Coronary artery (tissue), 2 donors: ENCODE measurements around the gene SMG6.

ENCODE experiments used
- DNase-seq: peaks from one replicate; pipeline ENCODE4 v3.0.0-alpha.2; 2017; ENCODE audit warnings: low spot score
- H3K27ac ChIP-seq, 2 donors: fragments of 200-600 bp; sonication (generic); one replicate each; pipeline ENCODE4 v1.5.1; 2016 to 2019
- H3K4me3 ChIP-seq: fragments of 200-600 bp; sonication (generic); 2 replicates; pipeline ENCODE4 v1.5.1; 2016; ENCODE audit warnings: mild to moderate bottlenecking, moderate library complexity
- TF ChIP-seq, protein P1 (sequence below): fragments of 200-600 bp; sonication (generic); IDR thresholded peaks from one replicate; pipeline ENCODE4 v1.5.1; 2019; ENCODE audit warnings: antibody characterized with exemption

SMG6 gene

GRCh38 chr17:2012499-2012898, 291.1 kb downstream of the SMG6 start:
- H3K27ac ChIP-seq = peak overlapping the region; percentile 78 to 83
- no peak for DNase-seq

DNA sequence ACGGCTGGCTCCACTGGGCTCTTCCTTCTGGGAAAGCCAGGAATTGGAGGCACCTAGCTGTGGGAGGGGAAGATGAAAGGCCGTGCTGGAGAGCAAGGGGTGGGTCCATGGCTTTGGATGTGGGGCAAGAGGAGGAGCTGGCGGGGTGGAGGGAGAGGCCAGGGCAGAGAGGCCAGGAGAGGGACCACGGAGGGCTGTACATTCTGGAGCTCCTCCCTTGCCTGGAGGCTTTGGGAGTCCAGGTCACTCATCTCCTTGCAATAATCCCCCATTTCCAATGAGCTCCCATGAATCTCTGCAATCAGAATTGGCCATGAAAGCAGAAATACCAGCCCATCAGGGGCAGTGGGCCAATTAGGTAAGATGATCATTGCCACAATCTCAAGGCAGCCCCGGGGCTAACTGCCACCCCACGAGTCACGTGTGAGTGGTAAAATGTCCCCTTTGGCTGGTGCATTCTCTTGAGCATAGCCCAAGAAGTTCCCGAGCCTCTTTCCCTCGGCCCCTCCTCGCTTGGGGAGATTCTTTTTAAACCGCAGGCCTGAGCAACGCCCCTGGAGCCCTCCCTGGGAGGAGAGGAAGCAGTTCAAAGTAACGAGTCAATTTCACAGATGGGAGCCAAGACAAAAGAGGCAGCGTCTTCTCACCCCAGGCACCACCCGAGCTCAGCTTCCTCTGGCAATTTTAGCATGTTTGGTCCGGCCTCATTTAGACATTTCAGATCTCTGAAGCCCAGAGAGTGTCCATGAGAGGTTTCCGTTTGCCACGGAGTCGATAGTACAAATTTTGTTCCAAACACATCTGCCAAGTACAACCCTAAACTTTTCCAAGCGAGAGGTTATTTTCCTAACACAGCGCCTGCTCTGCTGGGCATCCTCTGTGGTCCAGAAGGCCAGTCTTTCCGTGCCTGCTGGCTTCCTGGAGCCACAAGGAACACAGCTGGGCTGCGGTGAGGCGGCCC, 291.9 kb downstream of the SMG6 start:
- no peak for DNase-seq
- TF ChIP-seq, protein P1, sequence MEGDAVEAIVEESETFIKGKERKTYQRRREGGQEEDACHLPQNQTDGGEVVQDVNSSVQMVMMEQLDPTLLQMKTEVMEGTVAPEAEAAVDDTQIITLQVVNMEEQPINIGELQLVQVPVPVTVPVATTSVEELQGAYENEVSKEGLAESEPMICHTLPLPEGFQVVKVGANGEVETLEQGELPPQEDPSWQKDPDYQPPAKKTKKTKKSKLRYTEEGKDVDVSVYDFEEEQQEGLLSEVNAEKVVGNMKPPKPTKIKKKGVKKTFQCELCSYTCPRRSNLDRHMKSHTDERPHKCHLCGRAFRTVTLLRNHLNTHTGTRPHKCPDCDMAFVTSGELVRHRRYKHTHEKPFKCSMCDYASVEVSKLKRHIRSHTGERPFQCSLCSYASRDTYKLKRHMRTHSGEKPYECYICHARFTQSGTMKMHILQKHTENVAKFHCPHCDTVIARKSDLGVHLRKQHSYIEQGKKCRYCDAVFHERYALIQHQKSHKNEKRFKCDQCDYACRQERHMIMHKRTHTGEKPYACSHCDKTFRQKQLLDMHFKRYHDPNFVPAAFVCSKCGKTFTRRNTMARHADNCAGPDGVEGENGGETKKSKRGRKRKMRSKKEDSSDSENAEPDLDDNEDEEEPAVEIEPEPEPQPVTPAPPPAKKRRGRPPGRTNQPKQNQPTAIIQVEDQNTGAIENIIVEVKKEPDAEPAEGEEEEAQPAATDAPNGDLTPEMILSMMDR = no peak
- peak overlapping the region; percentile 78 to 83 for H3K27ac ChIP-seq
- peak overlapping the region; percentile 60 for H3K4me3 ChIP-seq

More at GRCh38 chr17:2012499-2012898, 291.1 kb downstream of the SMG6 start:
- H3K4me3 ChIP-seq = peak overlapping the region; percentile 60
- TF ChIP-seq, protein P1 = no peak
